GM19099 (cell line): Measurements from ENCODE around the gene POTEC.
"Not testable (repeated sequence)": the region's sequence is repeated elsewhere in the genome, so short reads cannot be mapped to it uniquely, and the experiment has no call there.

Source experiments
- POLR2A ChIP-seq: IDR thresholded peaks from 3 replicates; pipeline ENCODE4 v1.6.1; 2011; ENCODE audit warnings: low read depth; ENCODE audit not compliant: insufficient read length; ENCODE audit errors: extremely low read depth

Gene POTEC

GRCh38 chr18:14543446-14543964 is at the start of gene POTEC:
POTEC (minus strand) TSS chr18:14543600; CDS start chr18:14543146, 454 bp downstream.
- not testable (repeated sequence) for TF ChIP-seq POLR2A

GRCh38 chr18:14577971-14578370 is 34.6 kb upstream of the POTEC start:
- TF ChIP-seq POLR2A = no peak
